ENCODE results near the gene FTSJ3.

DNA sequence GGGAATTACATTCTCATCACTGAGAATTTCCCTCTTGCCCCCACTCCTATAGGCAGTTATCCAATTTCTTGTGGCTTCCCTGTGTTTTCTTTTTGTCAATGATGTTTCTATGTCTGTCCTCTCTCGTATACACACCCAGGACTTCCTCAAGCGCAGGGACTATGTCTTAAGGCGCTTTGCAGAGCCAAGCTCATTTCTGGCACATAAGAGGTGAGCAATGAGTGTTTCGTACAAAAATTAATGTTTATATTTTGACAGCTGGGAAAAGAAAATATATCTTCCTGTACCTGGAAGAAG is 52.5 kb downstream of the FTSJ3 start:
- TF ChIP-seq EZH2 (IDR thresholded peaks at IDR 0.05), result no peak
- no peak for TF ChIP-seq POLR2AphosphoS5 (IDR thresholded peaks at IDR 0.05; ENCODE audit: borderline replicate concordance, low read depth, low read length)
- TF ChIP-seq FOXP2 (optimal IDR thresholded peaks at IDR 0.05; ENCODE audit: control extremely low read depth, extremely low read length, insufficient read depth), result no peak
